Measurements from ENCODE around the gene GPR85.
"Not testable (repeated sequence)": the region's sequence is repeated elsewhere in the genome, so short reads cannot be mapped to it uniquely, and the experiment has no call there.

The GPR85 gene

DNA sequence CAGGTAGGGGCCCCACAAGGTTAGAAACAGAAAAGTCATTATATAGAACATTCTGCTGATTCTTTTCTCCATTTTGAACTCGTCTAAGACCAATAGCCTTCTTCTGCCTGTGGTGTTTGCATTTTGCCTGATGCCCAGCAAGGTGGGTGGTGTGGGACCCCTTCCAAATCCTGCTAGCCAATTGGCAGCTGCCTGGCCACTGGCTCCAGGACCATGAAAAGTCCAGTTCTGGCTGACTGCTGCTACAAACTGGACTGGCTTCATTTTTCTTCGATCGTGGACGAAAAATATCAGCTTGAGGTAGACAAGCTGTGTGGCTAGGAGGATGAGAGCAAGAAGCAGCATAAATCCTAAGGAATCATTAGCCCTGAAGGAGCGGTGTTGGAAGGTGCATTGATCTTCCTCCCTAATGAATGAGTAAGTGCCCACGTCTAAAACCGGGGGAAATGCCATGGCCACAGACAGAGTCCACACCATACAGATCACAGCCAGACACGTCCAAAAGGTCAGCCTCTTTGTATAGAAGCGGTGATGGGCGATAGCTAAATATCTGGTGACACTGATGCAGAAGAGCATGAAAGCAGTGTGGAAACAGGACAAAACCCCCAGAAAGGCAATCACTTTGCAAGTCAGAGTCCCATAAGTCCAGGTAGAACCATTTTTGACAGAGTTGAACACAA, 2.7 kb downstream of the GPR85 start:
- DNase-seq: no peak

DNA sequence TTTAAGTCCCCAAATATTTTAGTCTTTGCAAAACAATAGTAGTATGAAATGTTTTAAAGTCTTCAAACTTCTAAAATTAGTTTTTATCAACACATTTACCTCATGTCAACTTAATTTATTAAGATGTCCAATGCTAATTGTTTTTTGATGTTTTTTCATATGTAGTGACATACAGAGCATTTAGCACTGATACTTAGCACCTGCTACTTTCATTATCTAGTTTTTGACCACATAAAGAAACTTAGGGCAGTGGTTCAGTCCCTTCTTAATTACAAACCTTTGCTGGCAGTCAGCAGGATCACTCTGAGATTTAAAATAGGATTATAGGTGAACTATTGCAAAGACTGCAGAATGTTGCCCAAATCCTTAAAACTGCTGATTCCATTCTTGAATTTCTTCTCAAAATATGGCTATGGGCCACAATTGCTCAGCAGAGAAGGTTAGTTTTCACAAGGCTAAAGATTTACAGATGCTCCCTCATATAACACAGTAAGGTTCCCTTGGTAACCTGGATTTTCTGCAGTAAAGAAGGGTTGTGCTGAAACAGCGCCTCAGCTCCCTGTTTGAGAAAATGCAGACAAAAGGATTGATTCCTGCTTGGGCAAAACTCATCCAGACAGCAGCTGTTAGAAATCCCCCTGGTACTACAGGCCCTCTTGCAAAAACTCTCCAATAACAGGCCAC, 3.4 kb downstream of the GPR85 start:
- no peak for DNase-seq

DNA sequence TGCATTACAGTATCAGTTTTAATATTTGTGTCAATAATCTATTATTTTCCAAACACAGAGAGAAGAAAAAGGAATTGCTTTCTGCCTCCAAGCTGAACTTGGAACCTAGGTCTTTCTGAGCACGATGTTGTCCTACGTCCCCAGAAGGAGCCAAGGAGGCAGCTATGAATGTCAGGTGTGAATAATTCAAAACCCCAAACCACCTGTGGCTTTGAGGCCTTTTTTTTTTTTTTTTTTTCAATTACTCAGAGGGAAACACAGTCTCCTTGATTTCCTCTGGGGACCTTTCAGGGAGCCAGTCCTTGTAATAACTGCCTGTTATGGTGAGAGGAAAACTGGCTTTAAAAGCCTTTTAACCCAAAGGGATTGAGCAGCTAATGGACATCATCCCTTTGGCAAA, 8.3 kb downstream of the GPR85 start:
- no peak for DNase-seq

DNA sequence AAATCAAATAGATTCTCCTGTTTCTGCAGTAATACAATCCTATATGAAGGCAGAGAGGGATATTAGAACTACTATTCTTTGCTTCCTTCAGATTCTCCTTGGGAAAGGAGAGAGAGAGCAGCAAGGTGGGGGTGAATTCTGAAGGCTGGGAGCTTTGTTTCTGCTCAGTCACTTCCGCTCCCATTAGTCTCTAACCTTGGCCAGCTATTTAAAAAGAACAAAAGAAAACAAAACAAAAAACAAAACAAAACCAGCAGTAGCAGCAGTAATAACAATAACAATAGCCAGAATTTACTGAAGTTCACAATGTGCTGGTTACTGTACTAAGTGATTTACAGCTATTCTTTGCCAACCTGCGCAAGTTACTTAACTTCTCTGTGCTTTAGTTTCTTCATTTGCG, 9.9 kb downstream of the GPR85 start:
- DNase-seq: no peak

DNA sequence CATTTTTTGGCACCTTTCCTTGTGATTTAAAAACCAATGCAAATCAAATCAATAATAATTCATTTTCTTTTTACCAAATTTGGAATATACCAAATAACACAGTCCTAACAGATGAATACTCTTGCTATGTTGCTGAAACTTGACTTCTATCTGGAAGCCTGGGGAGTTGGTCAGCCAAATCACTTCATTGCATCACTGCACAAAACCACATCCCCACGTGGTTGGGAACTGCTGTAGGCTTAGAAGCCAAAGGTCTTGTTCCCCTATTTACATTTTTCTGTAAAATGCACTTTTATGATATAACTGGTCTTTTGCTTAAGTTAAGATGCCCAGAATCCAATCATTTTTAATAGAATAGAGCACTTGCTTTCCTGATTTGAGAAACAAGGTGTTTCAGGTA, 15.2 kb downstream of the GPR85 start:
- DNase-seq: no peak

DNA sequence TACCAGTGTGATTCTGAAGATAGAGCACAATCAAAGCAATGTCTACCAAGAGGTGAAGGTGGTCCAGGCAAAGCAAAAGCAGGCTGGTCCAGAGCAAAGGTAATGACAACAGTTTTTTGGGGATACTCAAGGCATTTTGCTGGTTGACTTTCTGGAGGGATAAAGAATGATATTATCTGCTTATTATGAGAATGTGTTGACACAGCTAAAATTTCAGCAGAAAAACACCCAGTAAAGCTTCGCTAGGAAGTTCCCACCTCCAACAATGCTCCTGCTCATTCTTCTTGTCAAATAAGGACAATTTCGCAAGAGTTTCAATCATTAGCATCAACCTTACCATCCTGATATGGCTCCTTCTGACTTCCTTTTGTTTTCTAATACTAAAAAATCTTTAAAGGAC, 24.1 kb downstream of the GPR85 start:
- DNase-seq: no peak

DNA sequence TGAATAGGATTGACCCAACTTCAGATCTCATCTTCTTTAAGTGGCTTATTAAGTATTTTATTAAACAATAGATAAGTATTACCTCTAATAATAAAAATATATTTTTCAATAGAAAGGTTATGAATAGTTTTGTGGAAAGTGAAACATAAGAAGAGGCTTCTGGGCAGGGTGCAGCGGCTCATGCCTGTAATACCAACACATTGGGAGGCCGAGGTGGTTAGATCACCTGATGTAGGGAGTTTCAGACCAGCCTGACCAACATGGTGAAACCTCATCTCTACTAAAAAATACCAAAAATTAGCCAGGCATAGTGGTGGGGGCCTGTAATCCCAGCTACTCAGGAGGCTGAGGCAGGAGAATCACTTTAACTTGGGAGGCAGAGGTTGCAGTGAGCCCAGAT, 26.5 kb downstream of the GPR85 start:
- no peak for DNase-seq

DNA sequence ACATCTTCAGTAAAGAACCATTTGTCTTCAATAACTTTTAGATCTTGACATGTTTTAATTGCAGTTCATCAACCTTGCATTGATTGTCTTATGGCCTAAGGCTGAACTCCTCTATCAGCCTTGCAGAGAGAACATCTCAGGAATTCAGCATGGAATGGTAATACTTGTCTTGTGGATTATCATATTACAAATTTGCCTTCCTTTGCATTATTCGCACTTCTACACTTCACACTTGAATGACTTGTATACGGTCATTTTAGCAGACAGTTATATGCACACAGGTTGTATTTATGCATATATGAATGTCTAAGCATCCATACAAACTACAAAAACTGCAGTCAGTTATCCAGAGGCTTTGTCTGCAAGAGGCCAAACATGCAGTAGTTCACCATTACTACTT, 31.7 kb downstream of the GPR85 start:
- no peak for DNase-seq

DNA sequence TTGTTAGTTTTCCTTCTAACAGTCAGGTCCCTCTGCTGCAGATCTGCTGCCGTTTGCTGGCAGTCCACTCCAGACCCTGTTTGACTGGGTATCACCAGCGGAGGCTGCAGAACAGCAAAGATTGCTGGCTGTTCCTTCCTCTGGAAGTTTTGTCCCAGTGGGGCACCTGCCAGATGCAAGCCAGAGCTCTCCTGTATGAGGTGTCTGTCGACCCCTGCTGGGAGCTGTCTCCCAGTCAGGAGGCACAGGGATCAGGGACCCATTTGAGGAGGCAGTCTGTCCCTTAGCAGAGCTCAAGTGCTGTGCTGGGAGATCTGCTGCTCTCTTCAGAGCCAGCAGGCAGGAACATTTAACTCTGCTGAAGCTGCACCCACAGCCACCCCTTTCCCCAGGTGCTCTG, 32.4 kb downstream of the GPR85 start:
- not testable (repeated sequence) for DNase-seq

DNA sequence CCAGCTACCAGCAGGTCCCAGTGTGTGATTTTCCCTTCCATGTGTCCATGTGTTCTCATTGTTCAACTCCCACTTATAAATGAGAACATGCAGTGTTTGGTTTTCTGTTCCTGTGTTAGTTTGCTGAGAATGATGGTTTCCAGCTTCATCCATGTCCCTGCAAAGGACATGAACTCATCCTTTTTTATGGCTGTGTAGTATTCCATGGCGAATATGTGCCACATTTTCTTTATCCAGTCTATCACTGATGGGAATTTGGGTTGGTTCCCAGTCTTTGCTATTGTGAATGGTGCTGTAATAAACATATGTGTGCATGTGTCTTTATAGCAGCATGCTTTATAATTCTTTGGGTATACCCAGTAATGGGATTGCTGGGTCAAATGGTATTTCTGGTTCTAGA, 37.4 kb downstream of the GPR85 start:
- not testable (repeated sequence) for DNase-seq

DNA sequence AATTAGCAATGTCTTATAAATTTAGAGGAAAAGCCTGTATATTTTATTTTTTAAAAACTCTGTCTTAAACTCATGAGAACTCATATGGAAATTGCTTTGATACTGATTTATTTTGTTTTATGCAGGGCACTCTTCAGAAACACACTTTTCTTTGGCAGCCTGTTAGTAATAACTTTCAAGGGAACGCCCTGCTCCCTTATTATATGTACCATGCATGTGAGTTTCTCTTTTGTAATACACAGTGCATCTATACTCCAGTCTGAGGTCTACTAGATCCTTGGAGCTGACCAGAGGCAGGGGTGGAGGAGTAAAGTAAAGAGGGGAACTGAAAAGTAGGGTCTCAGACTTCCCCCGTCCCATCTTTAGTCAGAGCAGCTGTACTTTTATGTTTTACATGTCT, 40.2 kb downstream of the GPR85 start:
- DNase-seq: no peak

DNA sequence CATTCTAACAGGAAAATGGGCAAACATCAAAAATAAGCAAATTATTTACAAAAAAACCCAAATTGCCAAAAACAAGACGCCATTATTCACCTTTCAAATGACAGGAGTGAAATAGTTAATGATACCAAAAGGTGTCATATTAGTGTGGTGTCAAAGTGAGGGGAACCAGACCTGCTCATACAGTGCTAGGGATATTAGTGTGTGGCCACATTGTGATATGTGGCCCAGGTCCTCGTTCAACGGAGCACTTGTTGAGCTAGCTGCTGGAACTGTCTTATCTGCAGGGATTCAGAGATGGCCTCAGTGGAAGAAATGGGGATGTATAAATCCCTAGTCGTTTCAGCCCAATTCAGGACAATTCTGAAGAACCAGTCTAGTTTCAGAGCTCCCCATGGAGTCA, 41.2 kb downstream of the GPR85 start:
- DNase-seq: no peak

DNA sequence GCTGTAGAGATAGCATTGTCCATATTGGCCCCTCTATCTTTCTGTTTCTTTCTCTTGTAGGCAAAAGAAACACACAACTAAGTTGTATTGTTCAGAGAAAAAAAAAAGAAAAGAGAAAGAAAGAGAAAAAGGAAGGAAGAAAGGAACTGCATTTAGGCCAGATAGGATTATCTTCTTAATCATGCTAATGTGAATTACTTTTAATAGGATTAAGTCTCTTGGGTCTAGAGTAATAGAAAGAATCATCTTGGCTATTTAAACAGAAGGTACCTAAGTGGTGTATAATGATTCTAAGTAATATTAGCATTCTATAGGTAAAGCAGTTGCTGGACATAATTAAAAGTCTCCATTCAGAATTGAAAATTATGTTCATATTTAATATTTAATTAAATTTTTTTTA, 42.2 kb downstream of the GPR85 start:
- DNase-seq: no peak

DNA sequence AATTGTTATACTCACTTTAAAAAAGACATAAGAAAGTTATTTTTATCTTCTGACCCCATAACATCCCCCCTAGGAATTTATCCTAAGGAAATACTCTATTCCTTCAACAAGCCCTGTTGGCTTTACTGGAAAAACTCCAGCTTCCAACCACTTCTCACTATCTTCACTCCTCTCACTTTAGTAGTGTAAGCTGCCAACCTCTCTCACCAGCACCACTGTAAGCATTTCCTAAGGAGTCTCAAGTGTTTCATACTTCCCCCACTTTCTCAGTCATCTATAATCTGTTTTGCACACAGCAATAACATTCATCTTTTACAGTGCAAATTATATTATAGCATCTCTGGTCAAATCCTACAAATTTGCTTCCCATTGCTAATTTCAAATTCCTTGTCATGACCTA, 45.8 kb downstream of the GPR85 start:
- no peak for DNase-seq

DNA sequence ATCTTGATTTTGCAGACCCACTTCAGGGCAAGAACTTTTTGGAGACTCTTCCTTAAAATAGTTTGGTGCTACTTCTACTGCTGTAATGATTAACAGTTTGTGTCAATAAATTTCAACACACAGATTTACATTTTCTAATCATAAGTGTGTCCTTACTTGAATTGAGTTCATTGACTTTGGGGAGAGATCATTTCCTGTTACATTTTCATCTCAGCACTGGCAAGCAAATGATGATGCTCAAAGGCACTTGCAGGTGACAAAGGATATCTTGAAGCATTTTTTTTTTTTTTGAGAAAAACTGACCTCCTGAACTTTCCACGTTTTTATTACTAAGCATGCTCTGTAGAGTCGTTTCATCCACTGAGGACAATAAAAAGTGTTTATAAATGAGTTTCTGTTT, 52.7 kb downstream of the GPR85 start:
- no peak for DNase-seq

All from activated CD4-positive, alpha-beta T cell treated with anti-CD3 and anti-CD28 coated beads, Interleukin-2, amount 50 U/mL, for 4 hours (primary cell).